Measurements from ENCODE around the gene RASA4B. TPM values are rescaled to one million over a fixed set of nuclear protein-coding genes. Genes with fewer than 3 reads are reported as not detected.
A peak's percentile ranks its signal among the peaks of the same experiment; 100 is the strongest.

RASA4B gene
- total and polyA plus RNA-seq, 9 of the 15 experiments (the other 6 are each of a cell fraction or from before 2014, with no cell fraction given) = 0.01 to 2.9 (median 1.5) TPM; not detected in 1

DNA sequence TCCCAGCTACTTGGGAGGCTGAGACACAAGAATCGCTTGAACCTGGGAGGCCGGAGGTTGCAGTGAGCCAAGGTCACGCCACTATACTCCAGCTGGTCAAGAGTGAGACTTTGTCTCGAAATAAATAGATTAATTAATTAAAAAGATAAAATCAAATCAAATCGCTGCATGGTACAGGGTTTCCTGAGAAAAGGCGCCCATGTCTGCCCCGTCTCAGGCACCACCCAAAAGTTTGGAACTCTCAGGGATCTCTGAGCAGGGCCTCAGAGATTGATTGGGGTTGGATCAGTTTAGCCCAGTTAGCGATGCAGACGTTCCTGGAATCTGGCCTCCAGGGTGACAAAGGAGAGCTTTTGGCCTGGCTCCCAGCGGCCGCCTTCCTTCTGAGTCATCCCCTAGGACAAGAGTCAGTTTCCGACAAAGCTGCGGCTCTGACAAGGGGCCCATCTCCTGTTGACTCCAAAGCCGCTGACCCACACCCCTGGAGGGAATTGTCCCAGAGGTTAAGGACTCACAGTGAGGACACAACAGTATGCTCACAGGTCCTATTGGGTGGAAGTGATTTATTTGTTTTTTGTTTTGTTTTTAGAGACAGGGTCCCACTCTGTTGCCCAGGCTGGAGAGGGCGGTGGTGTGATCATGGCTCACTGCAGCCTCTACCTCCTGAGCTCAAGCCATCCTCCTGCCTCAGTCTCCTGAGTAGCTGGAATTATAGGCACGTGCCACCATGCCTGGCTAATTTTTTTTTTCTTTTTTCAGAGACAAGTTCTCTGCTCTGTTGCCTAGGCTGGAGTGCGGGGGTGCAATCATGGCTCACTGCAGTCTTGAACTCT is 77.4 kb downstream of the RASA4B start (continued):
- no peak for TF ChIP-seq ZNF407 (IDR thresholded peaks at IDR 0.05; ENCODE audit: low read depth)
- TF ChIP-seq, protein P1, sequence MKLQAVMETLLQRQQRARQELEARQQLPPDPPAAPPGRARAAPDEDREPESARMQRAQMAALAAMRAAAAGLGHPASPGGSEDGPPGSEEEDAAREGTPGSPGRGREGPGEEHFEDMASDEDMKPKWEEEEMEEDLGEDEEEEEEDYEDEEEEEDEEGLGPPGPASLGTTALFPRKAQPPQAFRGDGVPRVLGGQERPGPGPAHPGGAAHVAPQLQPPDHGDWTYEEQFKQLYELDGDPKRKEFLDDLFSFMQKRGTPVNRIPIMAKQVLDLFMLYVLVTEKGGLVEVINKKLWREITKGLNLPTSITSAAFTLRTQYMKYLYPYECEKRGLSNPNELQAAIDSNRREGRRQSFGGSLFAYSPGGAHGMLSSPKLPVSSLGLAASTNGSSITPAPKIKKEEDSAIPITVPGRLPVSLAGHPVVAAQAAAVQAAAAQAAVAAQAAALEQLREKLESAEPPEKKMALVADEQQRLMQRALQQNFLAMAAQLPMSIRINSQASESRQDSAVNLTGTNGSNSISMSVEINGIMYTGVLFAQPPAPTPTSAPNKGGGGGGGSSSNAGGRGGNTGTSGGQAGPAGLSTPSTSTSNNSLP (IDR thresholded peaks at IDR 0.05; ENCODE audit: borderline replicate concordance, low read depth, low read length) = peak; percentile 60; the same call in 1 of the 2 replicates
- TF ChIP-seq FOXM1 (IDR thresholded peaks at IDR 0.05; ENCODE audit: low read depth) = no peak
- no peak for TF ChIP-seq FOXM1 (CRISPR knock-in tag; IDR thresholded peaks at IDR 0.05; ENCODE audit: low read depth)
- TF ChIP-seq, protein P2, sequence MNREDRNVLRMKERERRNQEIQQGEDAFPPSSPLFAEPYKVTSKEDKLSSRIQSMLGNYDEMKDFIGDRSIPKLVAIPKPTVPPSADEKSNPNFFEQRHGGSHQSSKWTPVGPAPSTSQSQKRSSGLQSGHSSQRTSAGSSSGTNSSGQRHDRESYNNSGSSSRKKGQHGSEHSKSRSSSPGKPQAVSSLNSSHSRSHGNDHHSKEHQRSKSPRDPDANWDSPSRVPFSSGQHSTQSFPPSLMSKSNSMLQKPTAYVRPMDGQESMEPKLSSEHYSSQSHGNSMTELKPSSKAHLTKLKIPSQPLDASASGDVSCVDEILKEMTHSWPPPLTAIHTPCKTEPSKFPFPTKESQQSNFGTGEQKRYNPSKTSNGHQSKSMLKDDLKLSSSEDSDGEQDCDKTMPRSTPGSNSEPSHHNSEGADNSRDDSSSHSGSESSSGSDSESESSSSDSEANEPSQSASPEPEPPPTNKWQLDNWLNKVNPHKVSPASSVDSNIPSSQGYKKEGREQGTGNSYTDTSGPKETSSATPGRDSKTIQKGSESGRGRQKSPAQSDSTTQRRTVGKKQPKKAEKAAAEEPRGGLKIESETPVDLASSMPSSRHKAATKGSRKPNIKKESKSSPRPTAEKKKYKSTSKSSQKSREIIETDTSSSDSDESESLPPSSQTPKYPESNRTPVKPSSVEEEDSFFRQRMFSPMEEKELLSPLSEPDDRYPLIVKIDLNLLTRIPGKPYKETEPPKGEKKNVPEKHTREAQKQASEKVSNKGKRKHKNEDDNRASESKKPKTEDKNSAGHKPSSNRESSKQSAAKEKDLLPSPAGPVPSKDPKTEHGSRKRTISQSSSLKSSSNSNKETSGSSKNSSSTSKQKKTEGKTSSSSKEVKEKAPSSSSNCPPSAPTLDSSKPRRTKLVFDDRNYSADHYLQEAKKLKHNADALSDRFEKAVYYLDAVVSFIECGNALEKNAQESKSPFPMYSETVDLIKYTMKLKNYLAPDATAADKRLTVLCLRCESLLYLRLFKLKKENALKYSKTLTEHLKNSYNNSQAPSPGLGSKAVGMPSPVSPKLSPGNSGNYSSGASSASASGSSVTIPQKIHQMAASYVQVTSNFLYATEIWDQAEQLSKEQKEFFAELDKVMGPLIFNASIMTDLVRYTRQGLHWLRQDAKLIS (CRISPR knock-in tag; IDR thresholded peaks at IDR 0.05) = no peak
- TF ChIP-seq MAFG (tag; conservative IDR thresholded peaks at IDR 0.05) = no peak
- no peak for TF ChIP-seq POLR2B (IDR thresholded peaks at IDR 0.05; ENCODE audit: low read depth, partially characterized antibody)
- peak; percentile 76 for TF ChIP-seq CXXC5 (CRISPR knock-in tag; IDR thresholded peaks at IDR 0.05)
- TF ChIP-seq ATF3 (IDR thresholded peaks at IDR 0.05) = peak; percentile 89
- TF ChIP-seq ATF3 (CRISPR knock-in tag; conservative IDR thresholded peaks at IDR 0.05) = no peak
- TF ChIP-seq RBM39 (optimal IDR thresholded peaks at IDR 0.05; ENCODE audit: low read depth, low read length) = no peak
